ENCODE measurements around the gene LAMA3. TPM values are rescaled to one million over a fixed set of nuclear protein-coding genes. Genes with fewer than 3 reads are reported as not detected.
A peak's percentile ranks its signal among the peaks of the same experiment; 100 is the strongest.

Gene LAMA3
- polyA plus RNA-seq, 1 of the 3 experiments (the other 2 are of a cell fraction) = 3.5 TPM

DNA sequence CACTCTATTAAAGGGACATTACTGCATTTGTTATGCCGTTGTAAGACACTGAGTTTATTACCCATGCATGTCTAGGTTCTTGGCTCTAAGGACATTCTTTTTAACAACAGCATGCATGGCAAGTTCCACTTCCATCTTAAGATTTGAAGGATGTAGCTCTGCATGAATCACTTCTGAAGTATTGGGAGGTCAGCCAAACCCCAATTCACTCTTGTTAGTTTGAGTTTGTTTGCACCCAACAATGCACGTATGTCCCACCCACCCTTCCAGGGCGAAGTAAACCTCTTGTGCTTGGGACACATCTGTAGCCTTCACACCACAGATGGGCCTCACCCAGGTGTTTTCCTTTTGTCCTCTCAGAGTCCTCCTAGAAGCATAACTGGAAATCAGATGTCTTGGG, 5.6 kb upstream of the LAMA3 start:
- CTCF ChIA-PET = interaction anchor here (1.5 kb wide), 1 partner anchor 8 kb away, joined by 5 read pairs; no protein-coding TSS in a partner anchor
- POLR2A ChIA-PET = no interaction called here

DNA sequence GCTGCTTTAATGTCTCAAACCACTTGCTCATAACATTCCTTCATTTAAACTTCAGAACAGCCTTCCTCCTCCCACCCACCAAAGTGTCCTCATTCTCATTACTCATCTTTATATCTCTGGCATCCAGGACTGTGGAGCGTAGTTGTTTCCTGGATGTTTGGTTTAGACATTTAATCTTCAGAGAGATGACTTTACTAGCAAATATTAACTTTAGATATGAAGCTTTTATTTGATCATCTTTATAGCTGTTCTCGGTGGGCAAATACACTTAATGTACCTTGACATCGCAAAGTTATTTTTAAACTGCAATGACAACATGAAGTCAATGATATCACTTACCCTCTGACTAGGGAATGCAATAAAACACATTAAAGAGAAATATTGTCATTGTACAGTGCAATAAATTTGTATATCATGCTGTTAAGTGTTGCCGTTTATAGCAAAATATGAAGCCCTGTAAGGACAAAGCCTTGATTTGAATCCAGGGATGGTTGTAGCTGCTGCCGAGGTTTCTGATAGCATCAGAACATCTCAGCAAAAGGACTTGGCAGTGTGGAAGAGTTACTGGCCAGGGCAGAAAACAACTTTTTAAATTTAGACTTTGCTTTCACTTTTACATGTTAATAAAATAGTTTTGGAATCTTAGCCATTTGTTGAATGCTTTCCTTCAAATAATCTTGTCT, 4.6 kb upstream of the LAMA3 start:
- ChIA-PET POLR2A (no interaction called here), CTCF (interaction anchor here (1.5 kb wide), 1 partner anchor 9 kb away, joined by 5 read pairs; no protein-coding TSS in a partner anchor)
- Histone ChIP-seq H3K79me2 (ENCODE audit: insufficient read depth) (no peaks in the 10 kb centered on the region), H3K4me1 (ENCODE audit: control insufficient read depth in 1 of 2, insufficient read depth in 2 of 2, low read depth in 1 of 2, low read length in 1 of 2) (peaks cover 3 to 6% of the 10 kb centered on the region in 2 experiments; a peak in 2 of 4 replicates), H3K36me3 (replicated peaks in 1 of 2; ENCODE audit: control insufficient read depth in 1 of 2, insufficient read depth in 2 of 2, low read length in 1 of 2) (no peaks in the 10 kb centered on the region), H3K9me3 (no peaks in the 10 kb centered on the region), H3K9me2 (no peaks in the 10 kb centered on the region), H3K4me2 (no peak overlapping the region), H4K20me1 (ENCODE audit: insufficient read depth) (no peaks in the 10 kb centered on the region), H2AFZ (ENCODE audit: low read depth) (no peak overlapping the region), H3K9ac (no peak overlapping the region), H3F3A (replicated peaks; ENCODE audit: insufficient read depth) (no peaks in the 10 kb centered on the region), H3K27ac (ENCODE audit: low read depth in 2 of 2, low read length in 1 of 2) (no peak overlapping the region), H3K4me3 (ENCODE audit: low read depth in 2 of 2, low read length in 1 of 2) (no peak overlapping the region), H3K27me3 (ENCODE audit: insufficient read depth) (no peaks in the 10 kb centered on the region)
- 52% methylated on average over 5 of the region's 5 CpGs for WGBS (ENCODE audit: low lambda C conversion rate)
- no peak for DNase-seq
- no peak for TF ChIP-seq ELF1 (IDR thresholded peaks at IDR 0.05)
- TF ChIP-seq YY1 (IDR thresholded peaks at IDR 0.05; ENCODE audit: low read depth) = no peak
- TF ChIP-seq EP300 (IDR thresholded peaks at IDR 0.05; ENCODE audit: borderline replicate concordance in 1 of 2, low read depth in 1 of 2, low read length in 1 of 2) = no peak
- TF ChIP-seq, protein P1, sequence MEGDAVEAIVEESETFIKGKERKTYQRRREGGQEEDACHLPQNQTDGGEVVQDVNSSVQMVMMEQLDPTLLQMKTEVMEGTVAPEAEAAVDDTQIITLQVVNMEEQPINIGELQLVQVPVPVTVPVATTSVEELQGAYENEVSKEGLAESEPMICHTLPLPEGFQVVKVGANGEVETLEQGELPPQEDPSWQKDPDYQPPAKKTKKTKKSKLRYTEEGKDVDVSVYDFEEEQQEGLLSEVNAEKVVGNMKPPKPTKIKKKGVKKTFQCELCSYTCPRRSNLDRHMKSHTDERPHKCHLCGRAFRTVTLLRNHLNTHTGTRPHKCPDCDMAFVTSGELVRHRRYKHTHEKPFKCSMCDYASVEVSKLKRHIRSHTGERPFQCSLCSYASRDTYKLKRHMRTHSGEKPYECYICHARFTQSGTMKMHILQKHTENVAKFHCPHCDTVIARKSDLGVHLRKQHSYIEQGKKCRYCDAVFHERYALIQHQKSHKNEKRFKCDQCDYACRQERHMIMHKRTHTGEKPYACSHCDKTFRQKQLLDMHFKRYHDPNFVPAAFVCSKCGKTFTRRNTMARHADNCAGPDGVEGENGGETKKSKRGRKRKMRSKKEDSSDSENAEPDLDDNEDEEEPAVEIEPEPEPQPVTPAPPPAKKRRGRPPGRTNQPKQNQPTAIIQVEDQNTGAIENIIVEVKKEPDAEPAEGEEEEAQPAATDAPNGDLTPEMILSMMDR (IDR thresholded peaks at IDR 0.05) = no peak
- no peak for TF ChIP-seq TEAD4 (IDR thresholded peaks at IDR 0.05; ENCODE audit: borderline replicate concordance, insufficient read depth)
- no peak for TF ChIP-seq JUND (IDR thresholded peaks at IDR 0.05)
- TF ChIP-seq, protein P2, sequence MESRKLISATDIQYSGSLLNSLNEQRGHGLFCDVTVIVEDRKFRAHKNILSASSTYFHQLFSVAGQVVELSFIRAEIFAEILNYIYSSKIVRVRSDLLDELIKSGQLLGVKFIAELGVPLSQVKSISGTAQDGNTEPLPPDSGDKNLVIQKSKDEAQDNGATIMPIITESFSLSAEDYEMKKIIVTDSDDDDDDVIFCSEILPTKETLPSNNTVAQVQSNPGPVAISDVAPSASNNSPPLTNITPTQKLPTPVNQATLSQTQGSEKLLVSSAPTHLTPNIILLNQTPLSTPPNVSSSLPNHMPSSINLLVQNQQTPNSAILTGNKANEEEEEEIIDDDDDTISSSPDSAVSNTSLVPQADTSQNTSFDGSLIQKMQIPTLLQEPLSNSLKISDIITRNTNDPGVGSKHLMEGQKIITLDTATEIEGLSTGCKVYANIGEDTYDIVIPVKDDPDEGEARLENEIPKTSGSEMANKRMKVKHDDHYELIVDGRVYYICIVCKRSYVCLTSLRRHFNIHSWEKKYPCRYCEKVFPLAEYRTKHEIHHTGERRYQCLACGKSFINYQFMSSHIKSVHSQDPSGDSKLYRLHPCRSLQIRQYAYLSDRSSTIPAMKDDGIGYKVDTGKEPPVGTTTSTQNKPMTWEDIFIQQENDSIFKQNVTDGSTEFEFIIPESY (IDR thresholded peaks at IDR 0.05; ENCODE audit: borderline replicate concordance, low read depth) = no peak
- peak; percentile 23; the same call in 1 of the 2 replicates for TF ChIP-seq FOSL2 (IDR thresholded peaks at IDR 0.05; ENCODE audit: borderline replicate concordance, low read depth)

More for the DNA sequence above, 5.6 kb upstream of the LAMA3 start:
- TF ChIP-seq, protein P3, sequence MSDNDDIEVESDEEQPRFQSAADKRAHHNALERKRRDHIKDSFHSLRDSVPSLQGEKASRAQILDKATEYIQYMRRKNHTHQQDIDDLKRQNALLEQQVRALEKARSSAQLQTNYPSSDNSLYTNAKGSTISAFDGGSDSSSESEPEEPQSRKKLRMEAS (IDR thresholded peaks at IDR 0.05; ENCODE audit: low read depth) = peak; percentile 51; the same call in 1 of the 2 replicates
- TF ChIP-seq TCF12 (IDR thresholded peaks at IDR 0.05) = no peak
- TF ChIP-seq, protein P4, sequence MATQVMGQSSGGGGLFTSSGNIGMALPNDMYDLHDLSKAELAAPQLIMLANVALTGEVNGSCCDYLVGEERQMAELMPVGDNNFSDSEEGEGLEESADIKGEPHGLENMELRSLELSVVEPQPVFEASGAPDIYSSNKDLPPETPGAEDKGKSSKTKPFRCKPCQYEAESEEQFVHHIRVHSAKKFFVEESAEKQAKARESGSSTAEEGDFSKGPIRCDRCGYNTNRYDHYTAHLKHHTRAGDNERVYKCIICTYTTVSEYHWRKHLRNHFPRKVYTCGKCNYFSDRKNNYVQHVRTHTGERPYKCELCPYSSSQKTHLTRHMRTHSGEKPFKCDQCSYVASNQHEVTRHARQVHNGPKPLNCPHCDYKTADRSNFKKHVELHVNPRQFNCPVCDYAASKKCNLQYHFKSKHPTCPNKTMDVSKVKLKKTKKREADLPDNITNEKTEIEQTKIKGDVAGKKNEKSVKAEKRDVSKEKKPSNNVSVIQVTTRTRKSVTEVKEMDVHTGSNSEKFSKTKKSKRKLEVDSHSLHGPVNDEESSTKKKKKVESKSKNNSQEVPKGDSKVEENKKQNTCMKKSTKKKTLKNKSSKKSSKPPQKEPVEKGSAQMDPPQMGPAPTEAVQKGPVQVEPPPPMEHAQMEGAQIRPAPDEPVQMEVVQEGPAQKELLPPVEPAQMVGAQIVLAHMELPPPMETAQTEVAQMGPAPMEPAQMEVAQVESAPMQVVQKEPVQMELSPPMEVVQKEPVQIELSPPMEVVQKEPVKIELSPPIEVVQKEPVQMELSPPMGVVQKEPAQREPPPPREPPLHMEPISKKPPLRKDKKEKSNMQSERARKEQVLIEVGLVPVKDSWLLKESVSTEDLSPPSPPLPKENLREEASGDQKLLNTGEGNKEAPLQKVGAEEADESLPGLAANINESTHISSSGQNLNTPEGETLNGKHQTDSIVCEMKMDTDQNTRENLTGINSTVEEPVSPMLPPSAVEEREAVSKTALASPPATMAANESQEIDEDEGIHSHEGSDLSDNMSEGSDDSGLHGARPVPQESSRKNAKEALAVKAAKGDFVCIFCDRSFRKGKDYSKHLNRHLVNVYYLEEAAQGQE (IDR thresholded peaks at IDR 0.05; ENCODE audit: low read depth, low read length) = no peak
- TF ChIP-seq MXI1 (IDR thresholded peaks at IDR 0.05; ENCODE audit: low read depth, low read length) = no peak
- no peak for TF ChIP-seq SIN3A (IDR thresholded peaks at IDR 0.05; ENCODE audit: borderline replicate concordance, low read depth, low read length)
- TF ChIP-seq ELF1 (IDR thresholded peaks at IDR 0.05) = no peak
- no peak for TF ChIP-seq NFIC (IDR thresholded peaks at IDR 0.05; ENCODE audit: borderline replicate concordance)
- no peaks in the 10 kb centered on the region for H4K20me1 ChIP-seq (ENCODE audit: insufficient read depth)
- no peaks in the 10 kb centered on the region for H3K9me3 ChIP-seq
- H3F3A ChIP-seq (replicated peaks; ENCODE audit: insufficient read depth) = no peaks in the 10 kb centered on the region
- 51% methylated on average over 3 of the region's 3 CpGs for WGBS (ENCODE audit: low lambda C conversion rate)
- no peak for DNase-seq
- peaks cover 1 to 3% of the 10 kb centered on the region in 2 experiments; a peak in 2 of 4 replicates for H3K4me1 ChIP-seq (ENCODE audit: control insufficient read depth in 1 of 2, insufficient read depth in 2 of 2, low read depth in 1 of 2, low read length in 1 of 2)
- H3K4me2 ChIP-seq = no peak overlapping the region
- H3K79me2 ChIP-seq (ENCODE audit: insufficient read depth) = no peaks in the 10 kb centered on the region
- no peak overlapping the region for H3K9ac ChIP-seq
- no peak overlapping the region for H3K4me3 ChIP-seq (ENCODE audit: low read depth in 2 of 2, low read length in 1 of 2)
- H3K27me3 ChIP-seq (ENCODE audit: insufficient read depth) = no peaks in the 10 kb centered on the region
- no peak overlapping the region for H3K27ac ChIP-seq (ENCODE audit: low read depth in 2 of 2, low read length in 1 of 2)
- no peak overlapping the region for H2AFZ ChIP-seq (ENCODE audit: low read depth)
- H3K36me3 ChIP-seq (replicated peaks in 1 of 2; ENCODE audit: control insufficient read depth in 1 of 2, insufficient read depth in 2 of 2, low read length in 1 of 2) = no peaks in the 10 kb centered on the region
- H3K9me2 ChIP-seq = no peaks in the 10 kb centered on the region

All from SK-N-SH (cell line).